H9 (cell line): ENCODE results near the gene PLPPR2. TPM values are rescaled to one million over a fixed set of nuclear protein-coding genes. Genes with fewer than 3 reads are reported as not detected.
A peak's percentile ranks its signal among the peaks of the same experiment; 100 is the strongest.

Source experiments
- DNase-seq: peaks from one replicate; pipeline ENCODE4 v3.0.0-alpha.2; 2017
- H2AFZ ChIP-seq: one replicate; pipeline ENCODE4 v1.6.1; 2013; ENCODE audit warnings: mild to moderate bottlenecking, low read length, control low read depth, moderate library complexity
- H2AK5ac ChIP-seq: 2 replicates; pipeline ENCODE4 v1.6.1; 2013; ENCODE audit warnings: low read length, control low read depth, mixed read lengths; ENCODE audit not compliant: insufficient read length
- H2BK120ac ChIP-seq: one replicate; pipeline ENCODE4 v1.6.1; 2013; ENCODE audit warnings: low read depth, mild to moderate bottlenecking, low read length, control low read depth, inconsistent platforms; ENCODE audit not compliant: poor library complexity, severe bottlenecking
- H2BK12ac ChIP-seq: 2 replicates; pipeline ENCODE4 v1.6.1; 2013; ENCODE audit warnings: low read length, control low read depth, mixed read lengths, low read depth; ENCODE audit not compliant: insufficient read length
- H2BK15ac ChIP-seq: 2 replicates; pipeline ENCODE4 v1.6.1; 2013; ENCODE audit warnings: low read depth, low read length, control low read depth
- H2BK20ac ChIP-seq: one replicate; pipeline ENCODE4 v1.6.1; 2013; ENCODE audit warnings: low read depth, mild to moderate bottlenecking, low read length, control low read depth, inconsistent platforms; ENCODE audit not compliant: poor library complexity, severe bottlenecking
- H2BK5ac ChIP-seq: 2 replicates; pipeline ENCODE4 v1.6.1; 2013; ENCODE audit warnings: low read length, control low read depth, mixed read lengths; ENCODE audit not compliant: insufficient read length
- H3K14ac ChIP-seq: 2 replicates; pipeline ENCODE4 v1.6.1; 2013; ENCODE audit warnings: low read length, control low read depth; ENCODE audit not compliant: insufficient read depth
- H3K18ac ChIP-seq: 2 replicates; pipeline ENCODE4 v1.6.1; 2013; ENCODE audit warnings: low read depth, mild to moderate bottlenecking, mixed read lengths, low read length, control low read depth; ENCODE audit not compliant: insufficient read length
- H3K23ac ChIP-seq: 2 replicates; pipeline ENCODE4 v1.6.1; 2013; ENCODE audit warnings: low read length, control low read depth, mixed read lengths, low read depth; ENCODE audit not compliant: insufficient read length
- H3K23me2 ChIP-seq: 2 replicates; pipeline ENCODE4 v1.6.1; 2013; ENCODE audit warnings: low read depth, mild to moderate bottlenecking, mixed read lengths, low read length, control low read depth; ENCODE audit not compliant: insufficient read length, poor library complexity, severe bottlenecking
- H3K27ac ChIP-seq: 2 replicates; pipeline ENCODE4 v1.5.1; 2013; ENCODE audit warnings: low read length, control low read depth, mixed read lengths, low read depth; ENCODE audit not compliant: insufficient read length
- H3K27me3 ChIP-seq: 2 replicates; pipeline ENCODE4 v1.6.1; 2013; ENCODE audit warnings: low read length, control low read depth, inconsistent platforms; ENCODE audit not compliant: insufficient read depth
- H3K4ac ChIP-seq: 2 replicates; pipeline ENCODE4 v1.6.1; 2013; ENCODE audit warnings: low read depth, mild to moderate bottlenecking, control low read depth, inconsistent platforms, low read length, moderate library complexity
- H3K4me1 ChIP-seq: 2 replicates; pipeline ENCODE4 v1.6.1; 2013; ENCODE audit warnings: low read length, control low read depth, inconsistent platforms; ENCODE audit not compliant: insufficient read depth
- H3K4me2 ChIP-seq: 2 replicates; pipeline ENCODE4 v1.6.1; 2013; ENCODE audit warnings: low read length, control low read depth, mixed read lengths; ENCODE audit not compliant: insufficient read length, insufficient read depth
- H3K56ac ChIP-seq: 2 replicates; pipeline ENCODE4 v1.6.1; 2013; ENCODE audit warnings: low read depth, mild to moderate bottlenecking, mixed read lengths, low read length, control low read depth; ENCODE audit not compliant: insufficient read length
- H3K79me1 ChIP-seq: 2 replicates; pipeline ENCODE4 v1.6.1; 2013; ENCODE audit warnings: low read depth, mild to moderate bottlenecking, moderate library complexity, low read length, control low read depth, inconsistent platforms; ENCODE audit not compliant: insufficient read depth, poor library complexity, severe bottlenecking
- H3K79me2 ChIP-seq: 2 replicates; pipeline ENCODE4 v1.6.1; 2013; ENCODE audit warnings: low read length, control low read depth, inconsistent platforms; ENCODE audit not compliant: insufficient read depth
- H3K9ac ChIP-seq: 2 replicates; pipeline ENCODE4 v1.6.1; 2013; ENCODE audit warnings: low read length, control low read depth, mixed read lengths; ENCODE audit not compliant: insufficient read length; ENCODE audit errors: extremely low read depth
- H3K9me3 ChIP-seq: one replicate; pipeline ENCODE4 v1.6.1; 2013; ENCODE audit warnings: low read depth, low read length, inconsistent platforms; ENCODE audit not compliant: control insufficient read depth
- H3T11ph ChIP-seq: one replicate; pipeline ENCODE4 v1.6.1; 2013; ENCODE audit warnings: mild to moderate bottlenecking, low read length, control low read depth, inconsistent platforms
- H4K20me1 ChIP-seq: one replicate; pipeline ENCODE4 v1.6.1; 2013; ENCODE audit not compliant: control insufficient read depth, insufficient read length, insufficient read depth
- H4K5ac ChIP-seq: 2 replicates; pipeline ENCODE4 v1.6.1; 2013; ENCODE audit warnings: low read depth, mild to moderate bottlenecking, mixed read lengths, low read length, control low read depth; ENCODE audit not compliant: insufficient read length
- H4K8ac ChIP-seq: replicated peaks from 2 replicates; pipeline ENCODE4 v1.6.1; 2013; ENCODE audit warnings: low read length, control low read depth, mixed read lengths, low read depth; ENCODE audit not compliant: insufficient read length
- H4K91ac ChIP-seq: 2 replicates; pipeline ENCODE4 v1.6.1; 2013; ENCODE audit warnings: low read depth, mild to moderate bottlenecking, moderate library complexity, mixed read lengths, low read length, control low read depth; ENCODE audit not compliant: insufficient read length
- H3K27ac Mint-ChIP-seq, 3 experiments: 2 replicates in 2 of 3; 3 replicates in 1 of 3; pipeline ENCODE4 v1.8.0; 2020 to 2021; ENCODE audit warnings: mixed read lengths in 3 of 3, mild to moderate bottlenecking in 1 of 3, moderate library complexity in 1 of 3
- H3K27me3 Mint-ChIP-seq: 2 replicates; pipeline ENCODE4 v1.8.0; 2021; ENCODE audit warnings: low read depth, mild to moderate bottlenecking, moderate library complexity, mixed read lengths
- H3K36me3 Mint-ChIP-seq, 3 experiments: 2 replicates in 2 of 3; 3 replicates in 1 of 3; pipeline ENCODE4 v1.8.0; 2020 to 2021; ENCODE audit warnings: low read depth in 3 of 3, mixed read lengths in 3 of 3; ENCODE audit not compliant: insufficient read depth in 1 of 3
- H3K4me1 Mint-ChIP-seq, 2 experiments: 2 replicates each; pipeline ENCODE4 v1.8.0; 2020; ENCODE audit warnings: mixed read lengths in 2 of 2
- H3K4me3 Mint-ChIP-seq, 2 experiments: 2 replicates in 1 of 2; 3 replicates in 1 of 2; pipeline ENCODE4 v1.8.0; 2020 to 2021; ENCODE audit warnings: mild to moderate bottlenecking in 2 of 2, mixed read lengths in 2 of 2, moderate library complexity in 1 of 2
- H3K9me3 Mint-ChIP-seq, 2 experiments: 2 replicates in 1 of 2; 3 replicates in 1 of 2; pipeline ENCODE4 v1.8.0; 2020; ENCODE audit warnings: mild to moderate bottlenecking in 2 of 2, mixed read lengths in 2 of 2, moderate library complexity in 1 of 2
- WGBS: extraction: QIAGEN DNeasy Blood & Tissue Kit; methylation state at CpG from one replicate; pipeline ENCODE4 v1.1.7; 2013; ENCODE audit warnings: missing lambda C conversion rate, low lambda C conversion rate, mixed read lengths; ENCODE audit not compliant: insufficient read length; ENCODE audit errors: extremely low coverage; 5-methylcytosine and 5-hydroxymethylcytosine counted together
- total RNA-seq: library from RNA; stranded (reverse); gene quantifications from 2 replicates; pipeline ENCODE4 v1.2.1, GENCODE V29; 2021
- TF ChIP-seq, protein P1 (sequence below): fragments of 200-600 bp; sonication (generic); conservative IDR thresholded peaks from 3 replicates; pipeline ENCODE4 v1.8.0; 2021; ENCODE audit warnings: antibody characterized with exemption, mild to moderate bottlenecking

PLPPR2 gene
- total RNA-seq, 1 experiment from 2014 or later, result 8.0 TPM

DNA sequence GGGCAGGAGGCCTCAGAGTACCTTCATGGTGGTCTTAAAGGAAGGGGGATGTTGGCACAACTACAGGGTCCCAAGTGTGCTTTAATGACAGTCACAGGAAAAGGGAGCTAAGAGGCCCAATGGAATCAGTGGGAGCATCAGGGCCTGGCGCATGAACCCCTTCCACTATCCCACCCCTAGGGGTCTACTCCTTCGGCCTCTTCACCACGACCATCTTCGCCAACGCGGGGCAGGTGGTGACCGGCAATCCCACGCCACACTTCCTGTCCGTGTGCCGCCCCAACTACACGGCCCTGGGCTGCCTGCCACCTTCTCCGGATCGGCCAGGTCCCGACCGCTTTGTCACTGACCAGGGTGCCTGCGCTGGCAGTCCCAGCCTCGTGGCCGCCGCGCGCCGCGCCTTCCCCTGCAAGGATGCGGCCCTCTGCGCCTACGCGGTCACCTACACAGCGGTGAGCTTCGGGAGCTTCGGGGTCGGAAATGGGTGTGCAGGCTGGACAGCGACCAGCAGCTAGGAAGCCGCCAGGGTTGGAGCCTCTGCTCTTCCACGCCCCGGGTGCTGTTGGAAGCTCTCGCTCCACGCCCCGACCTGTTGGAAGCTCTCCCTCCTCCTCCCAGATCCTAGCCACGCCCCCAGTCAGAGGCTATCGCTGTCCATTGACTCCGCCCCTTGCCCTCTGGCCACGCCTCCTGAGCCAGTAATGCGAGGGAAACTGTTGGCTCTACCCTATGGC is 6.0 kb downstream of the PLPPR2 start:
- H3K9me3 ChIP-seq, result no peaks in the 10 kb centered on the region
- no peaks in the 10 kb centered on the region; the same call in 1 of the 2 replicates for H3K4me1 ChIP-seq
- no peak overlapping the region for H3K4ac ChIP-seq
- H3K56ac ChIP-seq, result no peak overlapping the region
- H4K91ac ChIP-seq, result no peak overlapping the region
- H2BK5ac ChIP-seq, result no peak overlapping the region
- H2BK12ac ChIP-seq, result no peak overlapping the region
- no peaks in the 10 kb centered on the region for H3K79me1 ChIP-seq
- H3K4me2 ChIP-seq, result peak overlapping the region; percentile 59
- H3K9ac ChIP-seq, result no peak overlapping the region
- H3K36me3 Mint-ChIP-seq, result peaks cover 0 to 2% (median 0%) of the 10 kb centered on the region in 3 experiments; a peak in 3 of 7 replicates
- peaks cover 12% of the 10 kb centered on the region for H3K23me2 ChIP-seq
- H2BK15ac ChIP-seq, result no peak overlapping the region
- H3K27ac ChIP-seq, result no peak overlapping the region
- no peaks in the 10 kb centered on the region for H3K79me2 ChIP-seq
- peak overlapping the region; percentile 20 for H3K18ac ChIP-seq
- H4K8ac ChIP-seq, result no peak overlapping the region
- no peak overlapping the region for H2AK5ac ChIP-seq
- H3T11ph ChIP-seq, result no peak overlapping the region
- H3K4me1 Mint-ChIP-seq, result peaks cover 6 to 22% of the 10 kb centered on the region in 2 experiments
- H2BK120ac ChIP-seq, result no peak overlapping the region
- TF ChIP-seq, protein P1, sequence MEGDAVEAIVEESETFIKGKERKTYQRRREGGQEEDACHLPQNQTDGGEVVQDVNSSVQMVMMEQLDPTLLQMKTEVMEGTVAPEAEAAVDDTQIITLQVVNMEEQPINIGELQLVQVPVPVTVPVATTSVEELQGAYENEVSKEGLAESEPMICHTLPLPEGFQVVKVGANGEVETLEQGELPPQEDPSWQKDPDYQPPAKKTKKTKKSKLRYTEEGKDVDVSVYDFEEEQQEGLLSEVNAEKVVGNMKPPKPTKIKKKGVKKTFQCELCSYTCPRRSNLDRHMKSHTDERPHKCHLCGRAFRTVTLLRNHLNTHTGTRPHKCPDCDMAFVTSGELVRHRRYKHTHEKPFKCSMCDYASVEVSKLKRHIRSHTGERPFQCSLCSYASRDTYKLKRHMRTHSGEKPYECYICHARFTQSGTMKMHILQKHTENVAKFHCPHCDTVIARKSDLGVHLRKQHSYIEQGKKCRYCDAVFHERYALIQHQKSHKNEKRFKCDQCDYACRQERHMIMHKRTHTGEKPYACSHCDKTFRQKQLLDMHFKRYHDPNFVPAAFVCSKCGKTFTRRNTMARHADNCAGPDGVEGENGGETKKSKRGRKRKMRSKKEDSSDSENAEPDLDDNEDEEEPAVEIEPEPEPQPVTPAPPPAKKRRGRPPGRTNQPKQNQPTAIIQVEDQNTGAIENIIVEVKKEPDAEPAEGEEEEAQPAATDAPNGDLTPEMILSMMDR, result peak; percentile 59
- H3K14ac ChIP-seq, result peak overlapping the region; percentile 37; the same call in 1 of the 2 replicates
- H3K27me3 ChIP-seq, result no peaks in the 10 kb centered on the region; the same call in 1 of the 2 replicates
- H3K23ac ChIP-seq, result no peak overlapping the region
- H2AFZ ChIP-seq, result no peak overlapping the region
- H2BK20ac ChIP-seq, result no peak overlapping the region
- WGBS, result no CpG with 5 or more reads among the region's 43 CpGs
- no peak overlapping the region for H4K5ac ChIP-seq
- peak; percentile 96 for DNase-seq
- no peaks in the 10 kb centered on the region; a peak in 1 of 5 replicates for H3K9me3 Mint-ChIP-seq
- peak overlapping the region; percentile 62 to 82 for H3K4me3 Mint-ChIP-seq
- peaks cover 46% of the 10 kb centered on the region for H3K27me3 Mint-ChIP-seq
- no peak overlapping the region for H3K27ac Mint-ChIP-seq
- H4K20me1 ChIP-seq, result no peaks in the 10 kb centered on the region
